Esophagus muscularis mucosa (tissue), 3 donors: ENCODE data around the gene TYW3.

Experiments
- POLR2A ChIP-seq: fragments of 450-650 bp; IDR thresholded peaks from one replicate; pipeline ENCODE4 v1.6.1; 2017; ENCODE audit warnings: antibody characterized with exemption, moderate library complexity, mild to moderate bottlenecking, low read depth
- TF ChIP-seq, protein P1 (sequence below), 3 experiments: fragments of 200-600 bp in 2 of 3; fragments of 450-650 bp in 1 of 3; sonication (generic) in 2 of 3; IDR thresholded peaks; one replicate each; pipeline ENCODE4 v1.5.1; 2017 to 2019; ENCODE audit warnings: antibody characterized with exemption in 3 of 3, mild to moderate bottlenecking in 2 of 3, moderate library complexity in 1 of 3

DNA sequence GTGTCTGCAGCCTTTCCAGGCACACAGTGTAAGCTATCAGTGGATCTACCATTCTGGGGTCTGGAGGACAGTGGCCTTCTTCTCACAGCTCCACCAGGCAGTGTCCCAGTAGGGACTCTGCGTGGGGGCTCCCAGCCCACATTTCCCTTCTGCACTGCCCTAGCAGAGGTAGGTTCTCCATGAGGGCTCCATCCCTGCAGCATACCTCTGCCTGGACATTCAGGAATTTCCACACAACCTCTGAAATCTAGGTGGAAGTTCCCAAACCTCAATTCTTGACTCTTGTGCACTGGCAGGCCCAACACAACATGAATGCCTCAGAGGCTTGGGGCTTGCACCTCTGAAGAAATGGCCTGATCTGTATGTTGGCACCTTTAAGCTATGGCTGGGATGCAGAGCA lies 6.9 kb upstream of the TYW3 start:
- TF ChIP-seq, protein P1, sequence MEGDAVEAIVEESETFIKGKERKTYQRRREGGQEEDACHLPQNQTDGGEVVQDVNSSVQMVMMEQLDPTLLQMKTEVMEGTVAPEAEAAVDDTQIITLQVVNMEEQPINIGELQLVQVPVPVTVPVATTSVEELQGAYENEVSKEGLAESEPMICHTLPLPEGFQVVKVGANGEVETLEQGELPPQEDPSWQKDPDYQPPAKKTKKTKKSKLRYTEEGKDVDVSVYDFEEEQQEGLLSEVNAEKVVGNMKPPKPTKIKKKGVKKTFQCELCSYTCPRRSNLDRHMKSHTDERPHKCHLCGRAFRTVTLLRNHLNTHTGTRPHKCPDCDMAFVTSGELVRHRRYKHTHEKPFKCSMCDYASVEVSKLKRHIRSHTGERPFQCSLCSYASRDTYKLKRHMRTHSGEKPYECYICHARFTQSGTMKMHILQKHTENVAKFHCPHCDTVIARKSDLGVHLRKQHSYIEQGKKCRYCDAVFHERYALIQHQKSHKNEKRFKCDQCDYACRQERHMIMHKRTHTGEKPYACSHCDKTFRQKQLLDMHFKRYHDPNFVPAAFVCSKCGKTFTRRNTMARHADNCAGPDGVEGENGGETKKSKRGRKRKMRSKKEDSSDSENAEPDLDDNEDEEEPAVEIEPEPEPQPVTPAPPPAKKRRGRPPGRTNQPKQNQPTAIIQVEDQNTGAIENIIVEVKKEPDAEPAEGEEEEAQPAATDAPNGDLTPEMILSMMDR (IDR thresholded peaks at IDR 0.05) = no peak
- no peak for TF ChIP-seq POLR2A
